ENCODE results near the gene HNRNPU.

HNRNPU gene

GRCh38 chr1:244802041-244802440 lies 62.3 kb downstream of the HNRNPU start:
- no peak for DNase-seq (ENCODE audit: low read depth)

GRCh38 chr1:244801246-244801645 lies 63.1 kb downstream of the HNRNPU start:
- peak; percentile 35 for DNase-seq (ENCODE audit: low read depth)

- no peak for DNase-seq (ENCODE audit: low read depth)
Observed at GRCh38 chr1:244800821-244801220, 63.5 kb downstream of the HNRNPU start.
